K562 (cell line): ENCODE measurements around the gene KIF20B. TPM values are rescaled to one million over a fixed set of nuclear protein-coding genes. Genes with fewer than 3 reads are reported as not detected.

Source experiments
- ATAC-seq: fragments of 200-7000 bp; cut with Tn5 transposase; 3 replicates; pipeline ENCODE4 v1.9.1; 2020; ENCODE audit warnings: moderate library complexity
- BruUV-seq: library from RNA; stranded (reverse); fragments of 400-500 nt; replicated peaks from 2 replicates; lab custom pipeline; 2021; lab: Mats Ljungman, UMichigan
- CTCF ChIA-PET: fragments of 300-600 bp; formaldehyde crosslinking; extraction: SDS; loops from one replicate; lab custom pipeline; 2021; ENCODE audit warnings: low intra/inter-chr PET ratio; lab: Yijun Ruan, JAX
- POLR2A ChIA-PET: fragments of 300-600, 350-650 bp; sonication (Branson Sonifier 250); formaldehyde crosslinking; extraction: SDS; loops from one replicate; lab custom pipeline; 2021; ENCODE audit warnings: antibody characterized with exemption, inconsistent platforms; lab: Yijun Ruan, JAX
- DNase-seq, 4 experiments: peaks; one replicate each; pipeline versions ENCODE4 v3.0.0 to v3.0.0-alpha.2; 2011 to 2018; ENCODE audit warnings: low spot score in 3 of 4, mixed read lengths in 3 of 4; ENCODE audit errors: extremely low read depth in 1 of 4
- FAIRE-seq: peaks from 2 replicates; lab custom pipeline; 2011; peaks lifted over from hg19 to GRCh38; lab: Jason Lieb, UNC
- H2AFZ ChIP-seq: 2 replicates; pipeline ENCODE4 v1.6.0; 2011; ENCODE audit warnings: low read depth, low read length, control low read depth, inconsistent platforms
- H3K27ac ChIP-seq: fragments of 200-600 bp; 3 replicates; pipeline ENCODE4 v1.8.0; 2011; ENCODE audit warnings: low read depth, mild to moderate bottlenecking, control low read depth, inconsistent platforms, low read length, moderate library complexity, mixed read lengths; ENCODE audit errors: extremely low read depth
- H3K27me3 ChIP-seq, 2 experiments: fragments of 300-600 bp in 1 of 2; 2 replicates in 1 of 2; 3 replicates in 1 of 2; pipeline versions ENCODE4 v1.6.0 to v1.8.0; 2011; ENCODE audit warnings: inconsistent platforms in 2 of 2, low read length in 2 of 2, mild to moderate bottlenecking in 1 of 2, mixed read lengths in 1 of 2, moderate library complexity in 1 of 2; ENCODE audit not compliant: control insufficient read depth in 2 of 2, insufficient read depth in 2 of 2
- H3K36me3 ChIP-seq: fragments of 300-600 bp; 3 replicates; pipeline ENCODE4 v1.8.0; 2011; ENCODE audit warnings: mild to moderate bottlenecking, low read length, inconsistent platforms; ENCODE audit not compliant: control insufficient read depth, insufficient read depth
- H3K4me1 ChIP-seq, 2 experiments: fragments of 200-600 bp in 1 of 2; replicated peaks in 1 of 2; 2 replicates in 1 of 2; 3 replicates in 1 of 2; pipeline versions ENCODE4 v1.5.1 to v1.8.0; 2011; ENCODE audit warnings: inconsistent platforms in 2 of 2, low read length in 2 of 2, mild to moderate bottlenecking in 1 of 2, mixed read lengths in 1 of 2, moderate library complexity in 1 of 2; ENCODE audit not compliant: control insufficient read depth in 2 of 2, insufficient read depth in 2 of 2
- H3K4me2 ChIP-seq: 2 replicates; pipeline ENCODE4 v1.6.1; 2011; ENCODE audit warnings: low read length, control low read depth, inconsistent platforms, mixed read lengths; ENCODE audit not compliant: insufficient read depth
- H3K4me3 ChIP-seq: fragments of 200-600 bp; sonication (generic), shearing (Covaris generic); 2 replicates; pipeline ENCODE4 v1.5.1; 2016; ENCODE audit warnings: control low read depth, inconsistent platforms
- H3K79me2 ChIP-seq: fragments of 200-600 bp; 3 replicates; pipeline ENCODE4 v1.8.0; 2011; ENCODE audit warnings: low read length, inconsistent platforms; ENCODE audit not compliant: control insufficient read depth, insufficient read depth
- H3K9ac ChIP-seq, 2 experiments: 2 replicates each; pipeline versions ENCODE4 v1.6.0 to v1.6.1; 2011; ENCODE audit warnings: low read depth in 2 of 2, low read length in 2 of 2, control low read depth in 1 of 2, inconsistent platforms in 1 of 2, mild to moderate bottlenecking in 1 of 2, mixed read lengths in 1 of 2; ENCODE audit not compliant: insufficient read depth in 1 of 2
- H3K9me1 ChIP-seq: one replicate; pipeline ENCODE4 v1.6.0; 2011; ENCODE audit warnings: inconsistent platforms, mild to moderate bottlenecking, low read length, moderate library complexity; ENCODE audit not compliant: control insufficient read depth, insufficient read depth
- H3K9me3 ChIP-seq: replicated peaks from 2 replicates; pipeline ENCODE4 v1.5.1; 2011; ENCODE audit warnings: low read depth, low read length, inconsistent platforms; ENCODE audit not compliant: control insufficient read depth, insufficient read depth
- H4K20me1 ChIP-seq: replicated peaks from 2 replicates; pipeline ENCODE4 v1.6.1; 2011; ENCODE audit warnings: low read length, inconsistent platforms, mixed read lengths; ENCODE audit not compliant: control insufficient read depth, insufficient read depth
- SUPT5H ChIP-seq: fragments of 450-650 bp; IDR thresholded peaks from 2 replicates; pipeline ENCODE4 v1.6.1; 2016
- in situ Hi-C: fragments of 300-500 bp; cut with MboI; formaldehyde crosslinking; loops from 4 replicates; pipeline ENCODE4 v1.15.0; 2018; ENCODE audit warnings: inconsistent platforms, mixed read lengths
- intact Hi-C: fragments of 100-400 bp; cut with micrococcal nuclease; formaldehyde crosslinking; loops from 2 replicates; pipeline ENCODE4 v1.14.2; 2022
- polyA plus RNA-seq, 8 experiments: library from polyadenylated mRNA; depleted of rRNA in 4 of 8; stranded (reverse) in 5 of 8; unstranded in 3 of 8; fragments of >200 nt; fragmentation: Nextera tagmentation in 2 of 8; fragmentation: Illumina TruSeq in 1 of 8; extraction: Ambion mirVana in 2 of 8; extraction: Trizol in 1 of 8; gene quantifications; 2 replicates each; pipeline versions ENCODE4 v1.2.1 to v1.2.3, GENCODE V29; 2011 to 2014; ENCODE audit warnings: inconsistent platforms in 1 of 8, missing spikeins in 1 of 8
- total RNA-seq, 7 experiments: library from RNA; depleted of rRNA in 6 of 7; stranded (reverse); fragments of >200 nt in 6 of 7; fragmentation: Illumina TruSeq in 2 of 7; extraction: Trizol in 2 of 7; gene quantifications; 2 replicates each; pipeline versions ENCODE4 v1.2.1 to v1.2.3, GENCODE V29; 2011 to 2021; ENCODE audit warnings: low replicate concordance in 1 of 7
- TF ChIP-seq, protein P1 (sequence below): fragments of 200-600 bp; sonication (generic); IDR thresholded peaks from one replicate; pipeline ENCODE4 v1.6.1; 2012; ENCODE audit warnings: mild to moderate bottlenecking, low read depth, low read length, inconsistent platforms

KIF20B gene
- total and polyA plus RNA-seq, 9 of the 15 experiments (the other 6 are each of a cell fraction or from before 2014, with no cell fraction given), result 18.6 to 56.5 (median 32.9) TPM

DNA sequence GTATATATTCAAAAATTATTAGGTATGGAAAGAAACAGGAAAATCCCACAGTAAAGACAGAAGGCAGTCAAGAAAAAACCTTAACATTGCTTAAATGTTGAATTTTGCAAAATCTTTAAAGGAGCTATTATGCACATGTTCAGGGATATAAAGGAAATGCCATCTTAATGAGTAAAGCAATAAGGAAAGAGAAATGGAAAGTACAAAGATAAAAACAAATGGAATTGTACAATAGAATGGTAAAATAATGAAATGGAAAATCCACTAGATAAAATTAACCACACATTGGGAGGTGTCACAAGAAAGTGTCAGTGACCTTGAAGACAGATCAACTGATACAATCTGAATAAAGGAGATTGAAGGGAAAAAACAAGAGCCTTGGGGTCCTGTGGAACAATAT, 82.0 kb downstream of the KIF20B start:
- Histone ChIP-seq H3K27me3 (no peaks in the 10 kb centered on the region), H3K4me2 (no peak overlapping the region), H3K27ac (no peak overlapping the region), H3K9me1 (no peaks in the 10 kb centered on the region), H3K36me3 (peaks cover 13% of the 10 kb centered on the region; the same call in 2 of the 3 replicates), H4K20me1 (no peaks in the 10 kb centered on the region), H3K9ac (no peak overlapping the region), H3K79me2 (no peaks in the 10 kb centered on the region), H2AFZ (no peak overlapping the region), H3K9me3 (no peaks in the 10 kb centered on the region), H3K4me3 (no peak overlapping the region), H3K4me1 (no peaks in the 10 kb centered on the region)
- FAIRE-seq (no peak), DNase-seq (no peak), ATAC-seq (no peak)
- POLR2A ChIA-PET, result no interaction called here
- in situ Hi-C loops, result no loop called here
- intact Hi-C loops, result no loop called here
- BruUV-seq, result no TSS peak
- CTCF ChIA-PET, result no interaction called here
- TF ChIP-seq SUPT5H, result 0 out of 2 replicates have a peak, but pooled peaks have one; percentile 24
- TF ChIP-seq, protein P1, sequence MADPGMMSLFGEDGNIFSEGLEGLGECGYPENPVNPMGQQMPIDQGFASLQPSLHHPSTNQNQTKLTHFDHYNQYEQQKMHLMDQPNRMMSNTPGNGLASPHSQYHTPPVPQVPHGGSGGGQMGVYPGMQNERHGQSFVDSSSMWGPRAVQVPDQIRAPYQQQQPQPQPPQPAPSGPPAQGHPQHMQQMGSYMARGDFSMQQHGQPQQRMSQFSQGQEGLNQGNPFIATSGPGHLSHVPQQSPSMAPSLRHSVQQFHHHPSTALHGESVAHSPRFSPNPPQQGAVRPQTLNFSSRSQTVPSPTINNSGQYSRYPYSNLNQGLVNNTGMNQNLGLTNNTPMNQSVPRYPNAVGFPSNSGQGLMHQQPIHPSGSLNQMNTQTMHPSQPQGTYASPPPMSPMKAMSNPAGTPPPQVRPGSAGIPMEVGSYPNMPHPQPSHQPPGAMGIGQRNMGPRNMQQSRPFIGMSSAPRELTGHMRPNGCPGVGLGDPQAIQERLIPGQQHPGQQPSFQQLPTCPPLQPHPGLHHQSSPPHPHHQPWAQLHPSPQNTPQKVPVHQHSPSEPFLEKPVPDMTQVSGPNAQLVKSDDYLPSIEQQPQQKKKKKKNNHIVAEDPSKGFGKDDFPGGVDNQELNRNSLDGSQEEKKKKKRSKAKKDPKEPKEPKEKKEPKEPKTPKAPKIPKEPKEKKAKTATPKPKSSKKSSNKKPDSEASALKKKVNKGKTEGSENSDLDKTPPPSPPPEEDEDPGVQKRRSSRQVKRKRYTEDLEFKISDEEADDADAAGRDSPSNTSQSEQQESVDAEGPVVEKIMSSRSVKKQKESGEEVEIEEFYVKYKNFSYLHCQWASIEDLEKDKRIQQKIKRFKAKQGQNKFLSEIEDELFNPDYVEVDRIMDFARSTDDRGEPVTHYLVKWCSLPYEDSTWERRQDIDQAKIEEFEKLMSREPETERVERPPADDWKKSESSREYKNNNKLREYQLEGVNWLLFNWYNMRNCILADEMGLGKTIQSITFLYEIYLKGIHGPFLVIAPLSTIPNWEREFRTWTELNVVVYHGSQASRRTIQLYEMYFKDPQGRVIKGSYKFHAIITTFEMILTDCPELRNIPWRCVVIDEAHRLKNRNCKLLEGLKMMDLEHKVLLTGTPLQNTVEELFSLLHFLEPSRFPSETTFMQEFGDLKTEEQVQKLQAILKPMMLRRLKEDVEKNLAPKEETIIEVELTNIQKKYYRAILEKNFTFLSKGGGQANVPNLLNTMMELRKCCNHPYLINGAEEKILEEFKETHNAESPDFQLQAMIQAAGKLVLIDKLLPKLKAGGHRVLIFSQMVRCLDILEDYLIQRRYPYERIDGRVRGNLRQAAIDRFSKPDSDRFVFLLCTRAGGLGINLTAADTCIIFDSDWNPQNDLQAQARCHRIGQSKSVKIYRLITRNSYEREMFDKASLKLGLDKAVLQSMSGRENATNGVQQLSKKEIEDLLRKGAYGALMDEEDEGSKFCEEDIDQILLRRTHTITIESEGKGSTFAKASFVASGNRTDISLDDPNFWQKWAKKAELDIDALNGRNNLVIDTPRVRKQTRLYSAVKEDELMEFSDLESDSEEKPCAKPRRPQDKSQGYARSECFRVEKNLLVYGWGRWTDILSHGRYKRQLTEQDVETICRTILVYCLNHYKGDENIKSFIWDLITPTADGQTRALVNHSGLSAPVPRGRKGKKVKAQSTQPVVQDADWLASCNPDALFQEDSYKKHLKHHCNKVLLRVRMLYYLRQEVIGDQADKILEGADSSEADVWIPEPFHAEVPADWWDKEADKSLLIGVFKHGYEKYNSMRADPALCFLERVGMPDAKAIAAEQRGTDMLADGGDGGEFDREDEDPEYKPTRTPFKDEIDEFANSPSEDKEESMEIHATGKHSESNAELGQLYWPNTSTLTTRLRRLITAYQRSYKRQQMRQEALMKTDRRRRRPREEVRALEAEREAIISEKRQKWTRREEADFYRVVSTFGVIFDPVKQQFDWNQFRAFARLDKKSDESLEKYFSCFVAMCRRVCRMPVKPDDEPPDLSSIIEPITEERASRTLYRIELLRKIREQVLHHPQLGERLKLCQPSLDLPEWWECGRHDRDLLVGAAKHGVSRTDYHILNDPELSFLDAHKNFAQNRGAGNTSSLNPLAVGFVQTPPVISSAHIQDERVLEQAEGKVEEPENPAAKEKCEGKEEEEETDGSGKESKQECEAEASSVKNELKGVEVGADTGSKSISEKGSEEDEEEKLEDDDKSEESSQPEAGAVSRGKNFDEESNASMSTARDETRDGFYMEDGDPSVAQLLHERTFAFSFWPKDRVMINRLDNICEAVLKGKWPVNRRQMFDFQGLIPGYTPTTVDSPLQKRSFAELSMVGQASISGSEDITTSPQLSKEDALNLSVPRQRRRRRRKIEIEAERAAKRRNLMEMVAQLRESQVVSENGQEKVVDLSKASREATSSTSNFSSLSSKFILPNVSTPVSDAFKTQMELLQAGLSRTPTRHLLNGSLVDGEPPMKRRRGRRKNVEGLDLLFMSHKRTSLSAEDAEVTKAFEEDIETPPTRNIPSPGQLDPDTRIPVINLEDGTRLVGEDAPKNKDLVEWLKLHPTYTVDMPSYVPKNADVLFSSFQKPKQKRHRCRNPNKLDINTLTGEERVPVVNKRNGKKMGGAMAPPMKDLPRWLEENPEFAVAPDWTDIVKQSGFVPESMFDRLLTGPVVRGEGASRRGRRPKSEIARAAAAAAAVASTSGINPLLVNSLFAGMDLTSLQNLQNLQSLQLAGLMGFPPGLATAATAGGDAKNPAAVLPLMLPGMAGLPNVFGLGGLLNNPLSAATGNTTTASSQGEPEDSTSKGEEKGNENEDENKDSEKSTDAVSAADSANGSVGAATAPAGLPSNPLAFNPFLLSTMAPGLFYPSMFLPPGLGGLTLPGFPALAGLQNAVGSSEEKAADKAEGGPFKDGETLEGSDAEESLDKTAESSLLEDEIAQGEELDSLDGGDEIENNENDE, result no peak
